ENCODE results near the gene AMPH.

The AMPH gene

DNA sequence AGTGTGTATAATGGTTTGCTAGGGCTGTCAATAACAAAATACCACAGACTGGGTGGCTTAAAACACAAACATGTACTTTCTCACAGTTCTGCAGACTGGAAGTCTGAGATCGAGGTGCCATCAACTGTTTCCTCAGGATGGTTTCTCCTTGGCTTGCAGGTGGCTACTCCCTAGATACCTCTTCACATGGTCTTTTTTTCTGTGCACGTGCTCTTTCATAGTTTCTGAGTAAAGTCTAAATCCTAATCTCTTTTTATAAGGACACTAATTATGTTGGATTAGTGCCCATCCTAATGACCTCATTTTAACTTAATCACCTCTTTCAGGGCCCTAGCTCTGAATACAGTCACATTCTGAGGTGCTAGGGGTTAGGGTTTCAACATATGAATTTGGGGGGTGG is 65.9 kb downstream of the AMPH start:
- CTCF ChIA-PET = no interaction called here
- POLR2A ChIA-PET = no interaction called here
- no peak for DNase-seq (ENCODE audit: extremely low spot score)
- no peak for TF ChIP-seq L3MBTL2 (conservative IDR thresholded peaks at IDR 0.05)
- no peak for TF ChIP-seq ARNT (IDR thresholded peaks at IDR 0.05)
- TF ChIP-seq TARDBP (IDR thresholded peaks at IDR 0.05) = no peak
- TF ChIP-seq NFRKB (IDR thresholded peaks at IDR 0.05) = no peak
- no peak for TF ChIP-seq FOXA1 (IDR thresholded peaks at IDR 0.05)
- TF ChIP-seq FOXK2 (IDR thresholded peaks at IDR 0.05) = no peak
- no peak for TF ChIP-seq PKNOX1 (IDR thresholded peaks at IDR 0.05)
- no peak for TF ChIP-seq LEF1 (IDR thresholded peaks at IDR 0.05; ENCODE audit: borderline replicate concordance)

DNA sequence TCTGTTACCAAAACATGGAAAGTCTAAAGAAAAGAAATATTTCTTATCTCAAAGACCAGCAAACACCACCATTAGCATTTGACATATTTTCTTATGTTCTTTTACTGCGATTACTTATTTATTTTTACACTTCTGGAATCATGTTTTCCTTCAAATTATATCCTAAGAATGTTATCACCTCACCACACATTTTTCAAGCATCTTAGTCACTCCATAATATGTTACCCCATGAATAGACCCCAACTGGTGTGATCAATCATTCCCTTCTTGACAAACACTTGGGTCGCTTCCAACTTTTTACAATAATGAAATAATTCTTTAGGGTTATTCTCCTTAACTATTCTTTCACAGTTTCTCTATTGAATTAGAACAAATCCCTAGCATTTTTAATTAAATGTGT is 67.4 kb downstream of the AMPH start:
- DNase-seq (ENCODE audit: extremely low spot score) = no peak
- POLR2A ChIA-PET = no interaction called here
- TF ChIP-seq FOXM1 (IDR thresholded peaks at IDR 0.05; ENCODE audit: borderline replicate concordance) (no peak), L3MBTL2 (conservative IDR thresholded peaks at IDR 0.05) (no peak), ARNT (IDR thresholded peaks at IDR 0.05) (no peak), TARDBP (IDR thresholded peaks at IDR 0.05) (no peak), PKNOX1 (IDR thresholded peaks at IDR 0.05) (no peak), FOXA1 (IDR thresholded peaks at IDR 0.05) (no peak), ZNF384 (IDR thresholded peaks at IDR 0.05) (no peak), BHLHE40 (IDR thresholded peaks at IDR 0.05; ENCODE audit: borderline replicate concordance) (no peak), LEF1 (IDR thresholded peaks at IDR 0.05; ENCODE audit: borderline replicate concordance) (no peak), SP1 (IDR thresholded peaks at IDR 0.05) (no peak), FOXK2 (IDR thresholded peaks at IDR 0.05) (no peak), ELF4 (IDR thresholded peaks at IDR 0.05) (no peak)
- CTCF ChIA-PET = no interaction called here

GRCh38 chr7:38561166-38561565 is 70.0 kb downstream of the AMPH start:
- ChIA-PET CTCF (interaction anchor here (1.2 kb wide), 1 partner anchor 937 kb away, joined by 3 read pairs; no protein-coding TSS in a partner anchor), POLR2A (no interaction called here)
- no peak for TF ChIP-seq SUZ12 (IDR thresholded peaks at IDR 0.05)
- no peak for TF ChIP-seq LEF1 (IDR thresholded peaks at IDR 0.05; ENCODE audit: borderline replicate concordance)
- TF ChIP-seq CTBP1 (IDR thresholded peaks at IDR 0.05; ENCODE audit: borderline replicate concordance) = no peak
- no peak for TF ChIP-seq HDGF (IDR thresholded peaks at IDR 0.05; ENCODE audit: borderline replicate concordance)
- TF ChIP-seq TARDBP (IDR thresholded peaks at IDR 0.05) = no peak
- TF ChIP-seq L3MBTL2 (conservative IDR thresholded peaks at IDR 0.05) = no peak
- TF ChIP-seq ELF4 (IDR thresholded peaks at IDR 0.05) = no peak
- no peak for TF ChIP-seq PKNOX1 (IDR thresholded peaks at IDR 0.05)
- no peak for TF ChIP-seq FOXA1 (IDR thresholded peaks at IDR 0.05)
- TF ChIP-seq BHLHE40 (IDR thresholded peaks at IDR 0.05; ENCODE audit: borderline replicate concordance) = no peak
- no peak for TF ChIP-seq ZNF384 (IDR thresholded peaks at IDR 0.05)
- TF ChIP-seq FOXM1 (IDR thresholded peaks at IDR 0.05; ENCODE audit: borderline replicate concordance) = no peak
- DNase-seq (ENCODE audit: extremely low spot score) = no peak

- ChIA-PET POLR2A (no interaction called here), CTCF (no interaction called here)
- DNase-seq (ENCODE audit: extremely low spot score) = no peak
- TF ChIP-seq TARDBP (IDR thresholded peaks at IDR 0.05) (no peak), FOXK2 (IDR thresholded peaks at IDR 0.05) (no peak), NFRKB (IDR thresholded peaks at IDR 0.05) (no peak), BHLHE40 (IDR thresholded peaks at IDR 0.05; ENCODE audit: borderline replicate concordance) (no peak), FOXM1 (IDR thresholded peaks at IDR 0.05; ENCODE audit: borderline replicate concordance) (no peak)
Measured at GRCh38 chr7:38558761-38559345, 72.3 kb downstream of the AMPH start.

GRCh38 chr7:38554586-38554985 is 76.6 kb downstream of the AMPH start:
- CTCF ChIA-PET = no interaction called here
- TF ChIP-seq SP1 (IDR thresholded peaks at IDR 0.05) (no peak), FOXA1 (IDR thresholded peaks at IDR 0.05) (no peak), HDGF (IDR thresholded peaks at IDR 0.05; ENCODE audit: borderline replicate concordance) (no peak), ELF4 (IDR thresholded peaks at IDR 0.05) (no peak), CTBP1 (IDR thresholded peaks at IDR 0.05; ENCODE audit: borderline replicate concordance) (no peak), FOXK2 (IDR thresholded peaks at IDR 0.05) (no peak), FOXM1 (IDR thresholded peaks at IDR 0.05; ENCODE audit: borderline replicate concordance) (no peak), ZNF384 (IDR thresholded peaks at IDR 0.05) (no peak), L3MBTL2 (conservative IDR thresholded peaks at IDR 0.05) (no peak), PKNOX1 (IDR thresholded peaks at IDR 0.05) (no peak), ARNT (IDR thresholded peaks at IDR 0.05) (no peak), TARDBP (IDR thresholded peaks at IDR 0.05) (no peak), NFRKB (IDR thresholded peaks at IDR 0.05) (no peak)
- POLR2A ChIA-PET = no interaction called here
- no peak for DNase-seq (ENCODE audit: extremely low spot score)

DNA sequence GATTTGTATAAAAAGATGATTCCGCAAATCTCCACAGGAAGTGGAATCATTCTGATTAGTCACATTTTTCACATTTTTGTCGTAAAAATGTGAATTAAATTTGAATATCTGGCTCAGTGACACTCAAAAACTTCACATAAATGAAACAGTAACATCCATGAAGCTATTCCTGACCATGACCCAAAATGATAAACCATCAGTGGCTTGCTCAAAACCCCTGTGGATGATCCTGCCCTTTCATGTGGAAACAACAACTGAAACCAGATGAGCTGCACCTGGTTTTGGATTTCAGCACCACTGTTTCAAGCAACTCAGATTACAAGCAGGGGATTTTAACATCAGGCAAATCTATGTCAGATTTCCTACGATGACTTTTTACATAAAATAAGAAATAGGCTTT is 80.3 kb downstream of the AMPH start:
- CTCF ChIA-PET = interaction anchor here (0.6 kb wide), 1 partner anchor 903 kb away, joined by 12 read pairs; no protein-coding TSS in a partner anchor
- POLR2A ChIA-PET = no interaction called here
- no peak for TF ChIP-seq HDGF (IDR thresholded peaks at IDR 0.05; ENCODE audit: borderline replicate concordance)
- no peak for TF ChIP-seq ARNT (IDR thresholded peaks at IDR 0.05)
- TF ChIP-seq FOXK2 (IDR thresholded peaks at IDR 0.05) = no peak
- no peak for TF ChIP-seq ELF4 (IDR thresholded peaks at IDR 0.05)
- no peak for TF ChIP-seq SUZ12 (IDR thresholded peaks at IDR 0.05)
- no peak for TF ChIP-seq ZNF384 (IDR thresholded peaks at IDR 0.05)
- TF ChIP-seq L3MBTL2 (conservative IDR thresholded peaks at IDR 0.05) = no peak
- TF ChIP-seq SP1 (IDR thresholded peaks at IDR 0.05) = no peak
- TF ChIP-seq TARDBP (IDR thresholded peaks at IDR 0.05) = no peak
- no peak for TF ChIP-seq PKNOX1 (IDR thresholded peaks at IDR 0.05)
- no peak for TF ChIP-seq NFRKB (IDR thresholded peaks at IDR 0.05)
- TF ChIP-seq LEF1 (IDR thresholded peaks at IDR 0.05; ENCODE audit: borderline replicate concordance) = no peak
- TF ChIP-seq FOXA1 (IDR thresholded peaks at IDR 0.05) = no peak
- no peak for TF ChIP-seq FOXM1 (IDR thresholded peaks at IDR 0.05; ENCODE audit: borderline replicate concordance)
- no peak for TF ChIP-seq BHLHE40 (IDR thresholded peaks at IDR 0.05; ENCODE audit: borderline replicate concordance)
- no peak for TF ChIP-seq CTBP1 (IDR thresholded peaks at IDR 0.05; ENCODE audit: borderline replicate concordance)
- no peak for DNase-seq (ENCODE audit: extremely low spot score)

All from HEK293T (cell line).